Central memory CD8-positive, alpha-beta T cell (primary cell): ENCODE results near the gene ZNF157.
A peak's percentile ranks its signal among the peaks of the same experiment; 100 is the strongest.
"Not testable (repeated sequence)": the region's sequence is repeated elsewhere in the genome, so short reads cannot be mapped to it uniquely, and the experiment has no call there.

Source experiments
- ATAC-seq: fragments of 150-1000 bp; cut with Tn5 transposase; replicated peaks from 2 replicates; pipeline ENCODE4 v1.10.0; 2022; ENCODE audit warnings: mild to moderate bottlenecking, moderate FRiP score, moderate number of reproducible peaks; ENCODE audit not compliant: poor library complexity, severe bottlenecking; ENCODE audit errors: extremely low read depth
- DNase-seq, 2 donors: peaks; one replicate each; pipeline ENCODE4 v3.0.0; 2021; ENCODE audit warnings: low spot score in 2 of 2
- H3K27ac Mint-ChIP-seq: one replicate; pipeline ENCODE4 v1.8.0; 2022; ENCODE audit warnings: low read depth, mild to moderate bottlenecking, moderate library complexity, mixed read lengths
- H3K27me3 Mint-ChIP-seq: one replicate; pipeline ENCODE4 v1.8.0; 2022; ENCODE audit warnings: mixed read lengths
- H3K36me3 Mint-ChIP-seq: one replicate; pipeline ENCODE4 v1.8.0; 2022; ENCODE audit warnings: mild to moderate bottlenecking, moderate library complexity, mixed read lengths; ENCODE audit not compliant: insufficient read depth
- H3K4me1 Mint-ChIP-seq: one replicate; pipeline ENCODE4 v1.8.0; 2022; ENCODE audit warnings: mixed read lengths
- H3K4me3 Mint-ChIP-seq: one replicate; pipeline ENCODE4 v1.8.0; 2022; ENCODE audit warnings: mild to moderate bottlenecking, moderate library complexity, mixed read lengths
- H3K9me3 Mint-ChIP-seq: one replicate; pipeline ENCODE4 v1.8.0; 2022; ENCODE audit warnings: mixed read lengths

ZNF157 gene

GRCh38 chrX:47380837-47381236 lies 10.5 kb downstream of the ZNF157 start:
- H3K4me1 Mint-ChIP-seq = peaks cover 20% of the 10 kb centered on the region
- H3K27ac Mint-ChIP-seq = peak overlapping the region; percentile 74
- peak overlapping the region; percentile 63 for H3K4me3 Mint-ChIP-seq
- not testable (repeated sequence) for DNase-seq, ATAC-seq, H3K36me3 Mint-ChIP-seq, H3K27me3 Mint-ChIP-seq, H3K9me3 Mint-ChIP-seq

- H3K4me3 Mint-ChIP-seq = no peak overlapping the region
Measured at GRCh38 chrX:47384502-47384901, 14.1 kb downstream of the ZNF157 start.

GRCh38 chrX:47390780-47391179 lies 20.4 kb downstream of the ZNF157 start:
- Mint-ChIP-seq H3K4me1 (peaks cover 6% of the 10 kb centered on the region), H3K27ac (no peak overlapping the region), H3K4me3 (no peak overlapping the region), H3K9me3 (no peaks in the 10 kb centered on the region), H3K27me3 (no peaks in the 10 kb centered on the region), H3K36me3 (peaks cover 3% of the 10 kb centered on the region)
- DNase-seq (no peak), ATAC-seq (no peak)

More at GRCh38 chrX:47384502-47384901, 14.1 kb downstream of the ZNF157 start:
- peak; percentile 47 for ATAC-seq
- H3K36me3 Mint-ChIP-seq = peaks cover 1% of the 10 kb centered on the region
- H3K27ac Mint-ChIP-seq = no peak overlapping the region
- peaks cover 20% of the 10 kb centered on the region for H3K4me1 Mint-ChIP-seq
- peak; percentile 43 to 57 for DNase-seq
- H3K9me3 Mint-ChIP-seq = no peaks in the 10 kb centered on the region
- H3K27me3 Mint-ChIP-seq = no peaks in the 10 kb centered on the region

GRCh38 chrX:47413179-47413594 lies 42.8 kb downstream of the ZNF157 start:
- Mint-ChIP-seq H3K4me1 (no peaks in the 10 kb centered on the region), H3K27ac (no peak overlapping the region), H3K27me3 (no peaks in the 10 kb centered on the region), H3K36me3 (peaks cover 2% of the 10 kb centered on the region), H3K4me3 (no peak overlapping the region), H3K9me3 (peaks cover 6% of the 10 kb centered on the region)
- no peak for ATAC-seq
- DNase-seq = no peak

GRCh38 chrX:47420265-47420664 lies 49.9 kb downstream of the ZNF157 start:
- Mint-ChIP-seq H3K4me1 (no peaks in the 10 kb centered on the region), H3K27me3 (no peaks in the 10 kb centered on the region), H3K4me3 (no peak overlapping the region), H3K36me3 (no peaks in the 10 kb centered on the region), H3K9me3 (no peaks in the 10 kb centered on the region), H3K27ac (no peak overlapping the region)
- ATAC-seq = no peak
- DNase-seq = no peak

GRCh38 chrX:47420962-47421361 lies 50.6 kb downstream of the ZNF157 start:
- H3K9me3 Mint-ChIP-seq = no peaks in the 10 kb centered on the region
- H3K27ac Mint-ChIP-seq = no peak overlapping the region
- H3K36me3 Mint-ChIP-seq = no peaks in the 10 kb centered on the region
- no peaks in the 10 kb centered on the region for H3K4me1 Mint-ChIP-seq
- no peak for DNase-seq
- no peak overlapping the region for H3K4me3 Mint-ChIP-seq
- ATAC-seq = no peak
- no peaks in the 10 kb centered on the region for H3K27me3 Mint-ChIP-seq

- ATAC-seq = no peak
- no peaks in the 10 kb centered on the region for H3K27me3 Mint-ChIP-seq
- H3K4me1 Mint-ChIP-seq = no peaks in the 10 kb centered on the region
Measured at GRCh38 chrX:47422444-47422843, 52.1 kb downstream of the ZNF157 start.

GRCh38 chrX:47430925-47431324 lies 60.5 kb downstream of the ZNF157 start:
- Mint-ChIP-seq H3K36me3 (peaks cover 3% of the 10 kb centered on the region), H3K4me1 (no peaks in the 10 kb centered on the region), H3K27ac (no peak overlapping the region), H3K4me3 (no peak overlapping the region), H3K9me3 (no peaks in the 10 kb centered on the region), H3K27me3 (no peaks in the 10 kb centered on the region)
- ATAC-seq (no peak), DNase-seq (no peak)

More at GRCh38 chrX:47422444-47422843, 52.1 kb downstream of the ZNF157 start:
- Mint-ChIP-seq H3K9me3 (no peaks in the 10 kb centered on the region), H3K36me3 (no peaks in the 10 kb centered on the region), H3K4me3 (no peak overlapping the region), H3K27ac (no peak overlapping the region)
- no peak for DNase-seq

- no peaks in the 10 kb centered on the region for H3K9me3 Mint-ChIP-seq
- no peaks in the 10 kb centered on the region for H3K27me3 Mint-ChIP-seq
- DNase-seq (no peak), ATAC-seq (no peak)
- no peak overlapping the region for H3K27ac Mint-ChIP-seq
- H3K36me3 Mint-ChIP-seq = peaks cover 12% of the 10 kb centered on the region
- H3K4me1 Mint-ChIP-seq = no peaks in the 10 kb centered on the region
- no peak overlapping the region for H3K4me3 Mint-ChIP-seq
Measured at GRCh38 chrX:47446431-47446830, 76.1 kb downstream of the ZNF157 start.

GRCh38 chrX:47446971-47447370 lies 76.6 kb downstream of the ZNF157 start:
- H3K4me3 Mint-ChIP-seq = no peak overlapping the region
- DNase-seq (no peak), ATAC-seq (no peak)
- H3K4me1 Mint-ChIP-seq = no peaks in the 10 kb centered on the region
- H3K27me3 Mint-ChIP-seq = no peaks in the 10 kb centered on the region
- H3K27ac Mint-ChIP-seq = no peak overlapping the region
- H3K36me3 Mint-ChIP-seq = peaks cover 14% of the 10 kb centered on the region
- H3K9me3 Mint-ChIP-seq = no peaks in the 10 kb centered on the region

- ATAC-seq (no peak), DNase-seq (no peak)
- Mint-ChIP-seq H3K4me1 (no peaks in the 10 kb centered on the region), H3K9me3 (no peaks in the 10 kb centered on the region), H3K27me3 (no peaks in the 10 kb centered on the region), H3K36me3 (peaks cover 17% of the 10 kb centered on the region), H3K27ac (no peak overlapping the region), H3K4me3 (no peak overlapping the region)
Measured at GRCh38 chrX:47447607-47448006, 77.2 kb downstream of the ZNF157 start.

GRCh38 chrX:47448165-47448806 lies 77.9 kb downstream of the ZNF157 start:
- DNase-seq = no peak
- ATAC-seq = no peak
- H3K4me3 Mint-ChIP-seq = no peak overlapping the region
- no peaks in the 10 kb centered on the region for H3K27me3 Mint-ChIP-seq
- no peak overlapping the region for H3K27ac Mint-ChIP-seq
- no peaks in the 10 kb centered on the region for H3K9me3 Mint-ChIP-seq
- H3K36me3 Mint-ChIP-seq = peaks cover 22% of the 10 kb centered on the region
- no peaks in the 10 kb centered on the region for H3K4me1 Mint-ChIP-seq

- Mint-ChIP-seq H3K36me3 (peaks cover 48% of the 10 kb centered on the region), H3K27ac (no peak overlapping the region), H3K4me1 (no peaks in the 10 kb centered on the region), H3K9me3 (no peaks in the 10 kb centered on the region), H3K4me3 (no peak overlapping the region), H3K27me3 (no peaks in the 10 kb centered on the region)
- ATAC-seq = no peak
- DNase-seq = no peak
Measured at GRCh38 chrX:47452112-47452511, 81.7 kb downstream of the ZNF157 start.
